A673 (cell line): ENCODE results near the gene MRPL33. TPM values are rescaled to one million over a fixed set of nuclear protein-coding genes. Genes with fewer than 3 reads are reported as not detected.

Experiments
- BruUV-seq: library from RNA; stranded (reverse); fragments of 400-500 nt; replicated peaks from 2 replicates; lab custom pipeline; 2021; lab: Mats Ljungman, UMichigan
- CTCF ChIA-PET: fragments of 300-600 bp; sonication (Branson Sonifier 250); formaldehyde crosslinking; loops from one replicate; lab custom pipeline; 2022; ENCODE audit warnings: antibody characterized with exemption; lab: Charles Lee
- POLR2A ChIA-PET: fragments of 300-600 bp; sonication (Branson Sonifier 250); formaldehyde crosslinking; loops from one replicate; lab custom pipeline; 2022; ENCODE audit warnings: antibody characterized with exemption; ENCODE audit not compliant: low non-redundant PET; lab: Charles Lee
- DNase-seq: peaks from one replicate; pipeline ENCODE4 v3.0.0-alpha.2; 2015; ENCODE audit warnings: low spot score
- H3K27ac ChIP-seq: fragments of 200-600 bp; sonication (generic); 2 replicates; pipeline ENCODE4 v1.5.1; 2016; ENCODE audit warnings: mixed run types, low read depth, mild to moderate bottlenecking, mixed read lengths, antibody characterized with exemption, low read length; ENCODE audit not compliant: poor library complexity, severe bottlenecking
- H3K27me3 ChIP-seq: fragments of 200-600 bp; sonication (generic); replicated peaks from 2 replicates; pipeline ENCODE4 v1.6.1; 2017; ENCODE audit warnings: mixed run types, low read depth, mild to moderate bottlenecking, mixed read lengths, antibody characterized with exemption, low read length; ENCODE audit not compliant: insufficient read depth, poor library complexity
- H3K36me3 ChIP-seq: fragments of 200-600 bp; sonication (generic); 2 replicates; pipeline ENCODE4 v1.6.1; 2016; ENCODE audit warnings: mixed run types, mild to moderate bottlenecking, mixed read lengths, antibody characterized with exemption, low read length; ENCODE audit not compliant: insufficient read depth, poor library complexity, severe bottlenecking
- H3K4me1 ChIP-seq: fragments of 200-600 bp; sonication (generic); 2 replicates; pipeline ENCODE4 v1.6.1; 2017; ENCODE audit warnings: mixed run types, mild to moderate bottlenecking, mixed read lengths, antibody characterized with exemption, low read length; ENCODE audit not compliant: insufficient read depth, poor library complexity, severe bottlenecking
- H3K4me3 ChIP-seq: fragments of 200-600 bp; sonication (generic); 2 replicates; pipeline ENCODE4 v1.5.1; 2016; ENCODE audit warnings: low read depth, mixed run types, mild to moderate bottlenecking, mixed read lengths, low read length; ENCODE audit not compliant: poor library complexity, severe bottlenecking
- H3K9me3 ChIP-seq: fragments of 200-600 bp; sonication (generic); 2 replicates; pipeline ENCODE4 v1.6.1; 2016; ENCODE audit warnings: mixed run types, low read depth, mild to moderate bottlenecking, mixed read lengths, antibody characterized with exemption, low read length; ENCODE audit not compliant: poor library complexity, severe bottlenecking
- EZH2 ChIP-seq: fragments of 200-600 bp; sonication (generic); IDR thresholded peaks from 2 replicates; pipeline ENCODE4 v1.6.1; 2017; ENCODE audit warnings: borderline replicate concordance, low read depth, mild to moderate bottlenecking, mixed read lengths, antibody characterized with exemption, low read length; ENCODE audit not compliant: poor library complexity, severe bottlenecking
- intact Hi-C: fragments of 100-400 bp; cut with micrococcal nuclease; formaldehyde crosslinking; loops from one replicate; pipeline ENCODE4 v1.10.0; 2022; ENCODE audit not compliant: unreplicated experiment
- total RNA-seq: library from RNA; stranded (reverse); gene quantifications from 2 replicates; pipeline ENCODE4 v1.2.3, GENCODE V29; 2021
- TF ChIP-seq, protein P1 (sequence below): fragments of 300-800, 200-600 bp; sonication (generic); conservative IDR thresholded peaks from 2 replicates; pipeline ENCODE4 v1.5.1; 2017; ENCODE audit warnings: low read depth, mild to moderate bottlenecking, antibody characterized with exemption, low read length, moderate library complexity, mixed read lengths

The MRPL33 gene
- total RNA-seq, 1 experiment from 2014 or later, result 68.1 TPM

GRCh38 chr2:27723372-27724144 lies 48.0 kb upstream of the MRPL33 start:
- H3K4me3 ChIP-seq, result no peak overlapping the region
- intact Hi-C loops, result no loop called here
- DNase-seq, result peak; percentile 76
- no peaks in the 10 kb centered on the region for H3K9me3 ChIP-seq
- ChIA-PET POLR2A (no interaction called here), CTCF (interaction anchor here (0.6 to 1.2 kb wide), 3 partner anchors 91 to 673 kb away, joined by 3 to 9 read pairs (median 3); no protein-coding TSS in a partner anchor)
- H3K27me3 ChIP-seq, result no peaks in the 10 kb centered on the region
- no TSS peak for BruUV-seq
- H3K27ac ChIP-seq, result no peak overlapping the region
- no peaks in the 10 kb centered on the region for H3K36me3 ChIP-seq
- TF ChIP-seq EZH2, result no peak
- TF ChIP-seq, protein P1, sequence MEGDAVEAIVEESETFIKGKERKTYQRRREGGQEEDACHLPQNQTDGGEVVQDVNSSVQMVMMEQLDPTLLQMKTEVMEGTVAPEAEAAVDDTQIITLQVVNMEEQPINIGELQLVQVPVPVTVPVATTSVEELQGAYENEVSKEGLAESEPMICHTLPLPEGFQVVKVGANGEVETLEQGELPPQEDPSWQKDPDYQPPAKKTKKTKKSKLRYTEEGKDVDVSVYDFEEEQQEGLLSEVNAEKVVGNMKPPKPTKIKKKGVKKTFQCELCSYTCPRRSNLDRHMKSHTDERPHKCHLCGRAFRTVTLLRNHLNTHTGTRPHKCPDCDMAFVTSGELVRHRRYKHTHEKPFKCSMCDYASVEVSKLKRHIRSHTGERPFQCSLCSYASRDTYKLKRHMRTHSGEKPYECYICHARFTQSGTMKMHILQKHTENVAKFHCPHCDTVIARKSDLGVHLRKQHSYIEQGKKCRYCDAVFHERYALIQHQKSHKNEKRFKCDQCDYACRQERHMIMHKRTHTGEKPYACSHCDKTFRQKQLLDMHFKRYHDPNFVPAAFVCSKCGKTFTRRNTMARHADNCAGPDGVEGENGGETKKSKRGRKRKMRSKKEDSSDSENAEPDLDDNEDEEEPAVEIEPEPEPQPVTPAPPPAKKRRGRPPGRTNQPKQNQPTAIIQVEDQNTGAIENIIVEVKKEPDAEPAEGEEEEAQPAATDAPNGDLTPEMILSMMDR, result peak; percentile 80
- no peaks in the 10 kb centered on the region for H3K4me1 ChIP-seq

DNA sequence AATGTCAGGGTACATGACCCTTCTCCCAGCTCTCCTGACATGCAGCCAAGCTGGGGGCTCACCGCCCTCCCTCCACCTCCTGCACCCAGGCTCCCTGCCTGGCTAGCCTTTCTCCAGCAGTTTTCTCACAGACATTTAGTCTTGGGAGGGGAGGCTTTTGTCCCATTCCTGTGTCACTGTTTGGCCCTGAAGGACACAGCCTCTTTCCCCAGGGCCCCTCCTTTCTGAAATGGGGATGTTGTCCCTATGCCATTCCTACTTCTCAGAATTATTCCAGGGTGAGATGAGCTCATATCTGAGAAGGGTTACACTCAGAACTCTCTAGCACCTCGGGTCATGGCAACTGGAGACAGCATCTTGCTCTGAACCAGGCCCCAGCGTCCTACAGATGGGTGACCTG lies 47.3 kb upstream of the MRPL33 start:
- ChIA-PET POLR2A (no interaction called here), CTCF (interaction anchor here (0.6 kb wide), 1 partner anchor 11 kb away, joined by 3 read pairs; no protein-coding TSS in a partner anchor)
- BruUV-seq, result no TSS peak
- H3K27ac ChIP-seq, result no peak overlapping the region
- H3K36me3 ChIP-seq, result no peaks in the 10 kb centered on the region
- TF ChIP-seq, protein P1, result no peak
- no peak for TF ChIP-seq EZH2
- no peak overlapping the region for H3K4me3 ChIP-seq
- H3K4me1 ChIP-seq, result no peaks in the 10 kb centered on the region
- H3K9me3 ChIP-seq, result no peaks in the 10 kb centered on the region
- intact Hi-C loops, result no loop called here
- no peaks in the 10 kb centered on the region for H3K27me3 ChIP-seq
- DNase-seq, result no peak

- Histone ChIP-seq H3K27ac (no peak overlapping the region), H3K4me1 (no peaks in the 10 kb centered on the region), H3K27me3 (no peaks in the 10 kb centered on the region), H3K9me3 (no peaks in the 10 kb centered on the region), H3K36me3 (no peaks in the 10 kb centered on the region), H3K4me3 (no peak overlapping the region)
- ChIA-PET CTCF (interaction anchor here (0.6 kb wide), 1 partner anchor 12 kb away, joined by 3 read pairs; no protein-coding TSS in a partner anchor), POLR2A (no interaction called here)
- BruUV-seq, result no TSS peak
- no peak for DNase-seq
- intact Hi-C loops, result no loop called here
- no peak for TF ChIP-seq EZH2
- TF ChIP-seq, protein P1, result no peak
Measured at GRCh38 chr2:27724905-27725701, 46.4 kb upstream of the MRPL33 start.
